Heart left ventricle (tissue), 16 donors: ENCODE measurements around the gene TECPR2. TPM values are rescaled to one million over a fixed set of nuclear protein-coding genes. Genes with fewer than 3 reads are reported as not detected.

Source experiments
- ATAC-seq, 4 donors: fragments of 200-7000 bp; cut with Tn5 transposase; one replicate each; pipeline ENCODE4 v1.9.1; 2020 to 2022; ENCODE audit warnings: moderate library complexity in 4 of 4, mild to moderate bottlenecking in 3 of 4, moderate number of reproducible peaks in 1 of 4
- DNase-seq, 5 donors: peaks; one replicate each; pipeline ENCODE4 v3.0.0-alpha.2; 2020
- H3K27ac ChIP-seq, 12 donors: fragments of 200-600 bp; sonication (generic) in 4 of 12; one replicate each; pipeline versions ENCODE4 v1.5.0 to v1.8.0; 2016 to 2022; ENCODE audit warnings: mild to moderate bottlenecking in 2 of 12
- H3K27me3 ChIP-seq, 9 donors: fragments of 200-600 bp; sonication (generic) in 2 of 9; one replicate each; pipeline versions ENCODE4 v1.5.1 to v1.8.0; 2016 to 2022; ENCODE audit warnings: mild to moderate bottlenecking in 3 of 9
- H3K36me3 ChIP-seq, 9 donors: fragments of 200-600 bp; sonication (generic) in 2 of 9; one replicate each; pipeline versions ENCODE4 v1.5.0 to v1.8.0; 2018 to 2022; ENCODE audit warnings: mild to moderate bottlenecking in 2 of 9
- H3K4me1 ChIP-seq, 12 donors: fragments of 200-600 bp; sonication (generic) in 4 of 12; one replicate each; pipeline versions ENCODE4 v1.5.0 to v1.8.0; 2016 to 2022; ENCODE audit warnings: mild to moderate bottlenecking in 3 of 12
- H3K4me3 ChIP-seq, 12 donors: fragments of 200-600 bp; sonication (generic) in 4 of 12; one replicate each; pipeline versions ENCODE4 v1.5.0 to v1.8.0; 2017 to 2022; ENCODE audit warnings: mild to moderate bottlenecking in 9 of 12, moderate library complexity in 4 of 12
- H3K9me3 ChIP-seq, 12 donors: fragments of 200-600 bp; sonication (generic) in 4 of 12; one replicate each; pipeline versions ENCODE4 v1.5.0 to v1.8.0; 2016 to 2022; ENCODE audit warnings: mild to moderate bottlenecking in 1 of 12
- CTCF ChIP-seq, 12 donors: fragments of 200-600 bp; sonication (generic) in 4 of 12; IDR thresholded peaks; one replicate each; pipeline versions ENCODE4 v1.5.0 to v1.8.0; 2018 to 2022; ENCODE audit warnings: antibody characterized with exemption in 12 of 12, mild to moderate bottlenecking in 5 of 12
- POLR2A ChIP-seq, 2 donors: fragments of 450-650 bp; IDR thresholded peaks; one replicate each; pipeline ENCODE4 v1.6.1; 2017; ENCODE audit warnings: antibody characterized with exemption in 2 of 2, mild to moderate bottlenecking in 2 of 2, moderate library complexity in 2 of 2
- WGBS, 4 donors: extraction: QIAGEN DNeasy Blood & Tissue Kit in 2 of 4; methylation state at CpG; one replicate each; pipeline versions ENCODE4 v1.1.5 to v1.1.7; 2013 to 2018; 5-methylcytosine and 5-hydroxymethylcytosine counted together
- intact Hi-C, 10 donors: fragments of 100-400 bp; cut with DNase I; formaldehyde crosslinking; loops; one replicate each; pipeline versions ENCODE4 v1.11.1 to v1.14.2; 2022
- polyA plus RNA-seq, 2 donors: library from polyadenylated mRNA; stranded (reverse); fragments of 200-250 nt; gene quantifications; one replicate each; pipeline ENCODE4 v1.2.3, GENCODE V29; 2013
- total RNA-seq, 9 donors: library from RNA; depleted of rRNA in 2 of 9; stranded (reverse); fragments of >200 nt in 2 of 9; fragmentation: NEBNext Ultra II Directional in 3 of 9; extraction: Animal tissue kit (Norgen Biotek cat#: 25700) in 3 of 9; gene quantifications; one replicate each; pipeline versions ENCODE4 v1.1.0 to v1.2.4, GENCODE V29; 2016 to 2023
- donor health status: ischemic (EF 13 %, LVEDD 7.1; RV severe dilation, severe dysfunction).
- donor health status: healthy with polysubstance abuse.
- donor health status: DM: no; HTN: yes; CAD: no.
- donor health status: DM: no; HTN: no; CAD: no.
- donor health status: ischemic (EF 25% LVEDD 6.9; RV normal size, moderate dysfunction).
- donor health status: ischemic (EF 25% LVEDD 5.7; RV mildly dilated, moderate dysfunction).
- donor health status: healthy.
- donor health status: DM: yes; HTN: yes; CAD: no.
- donor health status: ischemic (EF 35%, LVEDD 5.7; RV mildly dilated, moderate dysfunction).
- donor health status: nonischemic (EF 11% LVEDD 7.7; RV severe dilation, severe dysfunction).
- donor health status: DM: yes; HTN: yes; CAD: no.
- donor health status: PGD.
- donor health status: ischemic (EF 29% LVEDD 5.4; RV normal size, mild dysfunction).
- donor health status: nonischemic (EF 23%, LVEDD 6.1; RV moderate dilation, normal function).

The TECPR2 gene
- total and polyA plus RNA-seq, 11 donors = 9.9 to 30.6 (median 22.3) TPM

DNA sequence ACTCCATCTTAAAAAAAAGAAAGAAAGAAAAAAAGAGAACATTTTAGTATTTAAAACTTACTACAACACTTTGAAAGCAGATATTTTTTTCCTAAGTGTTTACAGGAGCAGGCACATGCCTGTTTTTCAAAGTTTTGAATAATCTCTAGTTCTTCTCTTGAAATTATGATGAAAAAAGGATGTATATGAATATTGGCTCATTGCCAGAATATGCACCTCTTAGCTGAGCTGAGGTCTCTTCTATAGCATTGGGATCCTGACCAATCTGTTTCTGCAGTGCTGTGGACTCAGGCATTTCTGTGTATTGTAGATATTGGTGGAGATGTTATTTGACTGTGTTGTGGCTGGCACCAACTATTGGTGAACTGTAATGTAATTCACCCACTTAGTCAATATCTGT is 15.0 kb downstream of the TECPR2 start:
- TF ChIP-seq CTCF (IDR thresholded peaks at IDR 0.05) = no peak
- ATAC-seq (no peak), DNase-seq (no peak)
- Histone ChIP-seq H3K4me1 (no peaks in the 10 kb centered on the region), H3K27ac (no peak overlapping the region), H3K27me3 (no peaks in the 10 kb centered on the region), H3K4me3 (no peak overlapping the region), H3K36me3 (peaks cover 0 to 51% (median 36%) of the 10 kb centered on the region in 9 donors), H3K9me3 (no peaks in the 10 kb centered on the region)
- intact Hi-C loops = no loop called here

GRCh38 chr14:102378830-102379229 is 16.1 kb downstream of the TECPR2 start:
- Histone ChIP-seq H3K9me3 (no peaks in the 10 kb centered on the region), H3K4me3 (no peak overlapping the region), H3K36me3 (peaks cover 0 to 59% (median 36%) of the 10 kb centered on the region in 9 donors), H3K27ac (no peak overlapping the region), H3K4me1 (no peaks in the 10 kb centered on the region), H3K27me3 (no peaks in the 10 kb centered on the region)
- ATAC-seq = no peak
- no peak for DNase-seq
- WGBS, 4 donors = 96 to 98% (median 96%) methylated on average over 9 of the region's 9 CpGs
- intact Hi-C loops = no loop called here
- TF ChIP-seq POLR2A (IDR thresholded peaks at IDR 0.05) = no peak
- no peak for TF ChIP-seq CTCF (IDR thresholded peaks at IDR 0.05)

DNA sequence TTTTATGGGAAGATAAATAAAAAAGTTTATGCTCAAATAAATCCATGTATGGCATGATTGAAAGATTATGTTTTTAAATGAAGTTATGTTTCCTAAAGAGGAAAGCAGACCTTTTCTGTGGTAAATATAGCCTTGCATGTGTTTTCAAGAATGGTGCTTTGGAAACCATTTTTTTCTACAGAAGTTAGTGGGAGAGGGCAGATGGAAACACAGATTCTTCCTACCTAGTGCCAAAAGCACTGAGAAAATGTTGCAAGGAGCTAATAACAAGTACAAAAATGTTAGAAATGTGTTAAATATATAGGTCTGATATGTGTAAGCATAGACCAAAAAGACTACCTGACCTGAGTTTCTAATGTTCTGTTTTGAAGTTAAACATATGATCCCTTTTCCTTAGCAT is 24.3 kb downstream of the TECPR2 start:
- intact Hi-C loops = no loop called here
- ATAC-seq = no peak
- H3K4me1 ChIP-seq = peaks cover 0 to 18% (median 8%) of the 10 kb centered on the region in 12 donors
- H3K36me3 ChIP-seq = peaks cover 0 to 48% (median 9%) of the 10 kb centered on the region in 9 donors
- no peaks in the 10 kb centered on the region for H3K9me3 ChIP-seq
- H3K27me3 ChIP-seq = no peaks in the 10 kb centered on the region
- H3K27ac ChIP-seq = no peak overlapping the region
- no peak for DNase-seq
- TF ChIP-seq CTCF (IDR thresholded peaks at IDR 0.05) (no peak), POLR2A (IDR thresholded peaks at IDR 0.05) (no peak)
- no peak overlapping the region for H3K4me3 ChIP-seq

DNA sequence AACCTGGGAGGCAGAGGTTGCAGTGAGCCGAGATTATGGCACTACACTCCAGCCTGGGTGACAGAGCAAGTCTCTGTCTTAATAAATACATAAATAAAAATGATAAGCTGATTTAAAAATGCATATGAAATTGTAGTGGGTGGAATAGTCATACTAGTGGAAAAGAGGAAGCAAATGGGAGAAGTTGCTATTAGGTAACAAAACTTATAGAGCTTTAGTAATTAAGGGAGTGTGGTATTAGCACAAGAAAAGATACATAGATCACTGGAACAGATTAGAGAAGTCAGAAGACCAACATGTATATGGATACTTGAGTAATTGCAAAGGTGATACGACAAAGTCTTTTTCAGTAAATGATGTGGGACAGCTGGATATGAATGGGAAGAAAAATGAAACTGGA is 26.5 kb downstream of the TECPR2 start:
- intact Hi-C loops = no loop called here
- DNase-seq = no peak
- H3K4me3 ChIP-seq = no peak overlapping the region
- peak overlapping the region in 1 of 12 donors; percentile 13 for H3K27ac ChIP-seq
- WGBS, 4 donors = 93 to 98% (median 96%) methylated on average over 2 of the region's 2 CpGs
- peaks cover 0 to 30% (median 5%) of the 10 kb centered on the region in 9 donors for H3K36me3 ChIP-seq
- ATAC-seq = no peak
- TF ChIP-seq CTCF (IDR thresholded peaks at IDR 0.05) (no peak), POLR2A (IDR thresholded peaks at IDR 0.05) (no peak)
- no peaks in the 10 kb centered on the region for H3K27me3 ChIP-seq
- peaks cover 0 to 23% (median 12%) of the 10 kb centered on the region in 12 donors for H3K4me1 ChIP-seq
- H3K9me3 ChIP-seq = no peaks in the 10 kb centered on the region
